GM18520 (cell line): ENCODE data around the gene FAM25A.
"Not testable (repeated sequence)": the region's sequence is repeated elsewhere in the genome, so short reads cannot be mapped to it uniquely, and the experiment has no call there.

Experiments used
- ATAC-seq: cut with Tn5 transposase; IDR thresholded peaks from one replicate; pipeline ENCODE4 v1.9.1; 2021; ENCODE audit not compliant: unreplicated experiment

Gene FAM25A

GRCh38 chr10:87020056-87020455, at the start of gene FAM25A:
Gene FAM25A, plus strand, starts transcription at chr10:87020294. Its CDS starts 31 bp downstream, at chr10:87020325.
- ATAC-seq = not testable (repeated sequence)

GRCh38 chr10:86970982-86971231, 49.2 kb upstream of the FAM25A start:
- ATAC-seq = no peak

DNA sequence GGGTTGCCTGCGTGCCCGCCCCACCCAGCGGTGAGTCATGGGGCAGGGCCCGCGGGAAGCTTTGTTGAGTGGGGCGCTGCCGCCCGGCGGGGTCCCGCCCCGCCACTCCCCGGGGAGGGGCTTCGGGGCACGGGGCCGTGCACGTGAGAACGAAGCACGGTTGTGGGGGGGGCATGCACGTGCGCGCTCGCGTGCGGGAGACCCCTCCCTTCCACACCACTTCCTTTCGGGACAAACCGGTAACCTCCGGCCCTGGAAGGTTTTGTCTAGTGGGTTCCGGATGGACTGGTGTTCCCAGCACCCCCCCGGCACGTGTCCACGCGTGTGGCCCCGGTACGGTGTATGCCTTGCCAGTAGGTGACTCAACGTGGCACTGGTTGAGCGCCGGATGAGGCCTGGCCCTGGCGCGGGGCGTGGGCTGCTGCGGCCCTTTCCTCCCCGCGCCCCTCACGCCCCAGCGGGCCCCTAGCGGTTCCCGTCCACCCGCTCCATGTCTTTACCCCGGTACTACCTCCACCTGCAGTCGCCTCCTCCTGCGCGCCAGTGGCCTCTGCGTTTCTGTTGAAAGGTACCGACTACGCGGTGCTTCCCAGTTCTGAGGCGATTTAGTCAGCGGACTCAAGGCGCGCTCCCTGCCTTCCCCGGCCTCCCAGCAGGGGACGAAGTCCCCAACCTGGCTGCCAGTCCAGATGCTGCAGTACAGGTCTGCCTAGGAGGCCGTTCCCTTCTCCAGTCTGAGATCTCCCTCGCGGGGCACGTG, 48.7 kb upstream of the FAM25A start:
- peak; percentile 78 for ATAC-seq

- no peak for ATAC-seq
Observed at GRCh38 chr10:86972613-86973380, 47.3 kb upstream of the FAM25A start.

DNA sequence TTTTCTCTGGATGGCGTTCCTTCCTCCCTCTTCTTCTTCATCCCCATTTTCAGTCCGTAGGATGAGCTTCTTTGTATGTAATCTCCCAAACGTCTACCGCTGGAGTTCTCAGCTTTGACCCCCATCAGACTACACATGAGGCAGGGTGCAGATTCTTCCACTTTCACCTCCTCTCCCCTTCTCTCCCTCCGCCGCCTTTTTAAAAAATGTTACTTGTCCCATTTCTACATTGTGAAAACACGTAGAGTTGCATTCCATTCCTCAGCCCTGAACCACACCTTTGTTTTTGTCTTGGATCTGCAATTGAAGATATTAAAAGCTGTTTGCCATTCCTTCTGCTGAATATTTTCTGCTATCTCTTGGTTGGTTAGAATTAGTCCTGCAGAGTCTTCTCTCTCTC, 45.6 kb upstream of the FAM25A start:
- no peak for ATAC-seq

- ATAC-seq = no peak
Observed at GRCh38 chr10:86976362-86977056, 43.6 kb upstream of the FAM25A start.

DNA sequence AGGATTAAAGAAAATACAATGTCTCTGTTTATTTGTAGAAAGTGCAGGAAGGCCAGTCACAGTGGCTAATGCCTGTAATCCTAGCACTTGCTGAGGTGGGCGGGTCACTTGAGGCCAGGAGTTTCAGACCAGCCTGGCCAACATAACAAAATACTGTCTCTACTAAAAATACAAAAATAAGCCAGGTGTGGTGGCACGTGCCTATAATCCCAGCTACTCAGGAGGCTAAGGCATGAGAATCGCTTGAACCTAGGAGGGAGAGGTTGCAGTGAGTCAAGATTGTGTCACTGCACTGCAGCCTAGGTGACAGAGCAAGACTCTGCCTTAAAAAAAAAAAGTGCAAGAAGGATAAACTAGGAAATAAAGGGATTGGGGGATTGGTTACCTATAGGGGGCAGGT, 41.6 kb upstream of the FAM25A start:
- ATAC-seq = not testable (repeated sequence)

GRCh38 chr10:86979296-86979818, 40.7 kb upstream of the FAM25A start:
- no peak for ATAC-seq

DNA sequence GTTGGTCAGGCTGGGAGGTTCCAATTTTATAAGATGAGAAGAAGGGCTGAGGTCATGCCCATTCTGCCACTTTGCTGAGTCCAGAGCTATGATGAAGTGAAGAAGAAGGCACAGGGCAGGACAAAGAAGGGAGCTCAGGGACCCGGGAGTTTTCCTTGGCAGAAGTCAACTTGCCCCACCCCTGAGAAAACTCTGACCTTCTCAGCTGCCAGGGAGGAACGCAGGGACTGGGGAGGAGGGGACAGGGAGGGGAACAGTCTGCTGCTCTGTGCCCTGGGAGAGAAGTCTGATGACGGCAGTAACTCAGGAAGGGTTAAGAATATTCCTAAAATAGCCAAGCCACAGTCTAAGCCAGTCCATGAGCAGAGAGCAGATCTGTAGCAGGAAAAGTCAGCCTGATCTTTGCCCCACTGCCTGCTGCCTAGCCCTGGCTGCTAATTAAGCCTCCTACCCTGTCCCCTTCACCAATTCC, 40.1 kb upstream of the FAM25A start:
- ATAC-seq = no peak

- ATAC-seq = not testable (repeated sequence)
Observed at GRCh38 chr10:86981020-86981419, 39.1 kb upstream of the FAM25A start.

DNA sequence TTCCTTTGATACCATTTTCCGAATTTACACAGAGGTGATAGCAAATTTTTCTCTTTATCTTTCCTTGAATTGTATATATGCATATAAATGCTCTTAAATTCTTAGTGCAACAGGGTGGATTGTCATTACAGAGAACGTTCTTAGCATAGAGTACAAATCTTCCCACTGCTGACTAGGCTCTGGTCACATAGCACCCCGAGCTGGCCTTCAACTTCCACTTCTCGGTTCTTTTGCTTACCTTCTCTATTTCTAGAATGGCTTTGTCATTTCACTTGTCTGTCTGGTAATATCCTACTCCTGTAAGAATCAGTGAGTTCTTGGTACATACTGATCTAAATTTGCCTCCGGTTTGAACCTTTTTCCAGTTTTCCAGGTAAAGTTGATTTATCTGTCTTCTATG, 38.4 kb upstream of the FAM25A start:
- ATAC-seq = no peak

DNA sequence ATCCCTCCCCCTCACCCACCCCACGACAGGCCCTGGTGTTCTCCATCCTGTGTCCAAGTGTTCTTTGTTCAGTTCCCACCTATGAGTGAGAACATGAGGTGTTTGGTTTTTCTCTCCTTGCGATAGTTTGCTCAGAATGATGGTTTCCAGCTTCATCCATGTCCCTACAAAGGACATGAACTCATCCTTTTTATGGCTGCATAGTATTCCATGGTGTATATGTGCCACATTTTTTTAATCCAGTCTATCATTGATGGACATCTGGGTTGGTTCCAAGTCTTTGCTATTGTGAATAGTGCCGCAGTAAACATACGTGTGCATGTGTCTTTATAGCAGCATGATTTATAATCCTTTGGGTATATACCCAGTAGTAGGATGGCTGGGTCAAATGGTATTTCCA, 35.6 kb upstream of the FAM25A start:
- ATAC-seq = not testable (repeated sequence)

DNA sequence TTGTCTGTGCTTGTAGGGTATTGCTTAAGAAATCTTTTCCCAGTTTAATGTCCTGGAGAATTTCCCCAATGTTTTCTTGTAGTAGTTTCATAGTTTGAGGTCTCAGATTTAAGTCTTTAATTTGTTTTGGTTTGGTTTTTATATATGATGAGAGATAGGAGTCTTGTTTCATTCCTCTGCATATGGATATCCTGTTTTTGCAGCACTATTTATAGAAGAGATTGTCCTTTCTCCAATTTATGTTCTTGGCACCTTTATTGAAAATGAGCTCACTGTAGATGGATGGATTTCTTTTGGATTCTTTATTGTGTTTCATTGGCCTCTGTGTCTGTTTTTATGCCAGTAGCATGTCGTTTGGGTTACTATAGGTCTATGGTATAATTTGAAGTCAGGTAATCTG, 31.6 kb upstream of the FAM25A start:
- no peak for ATAC-seq

DNA sequence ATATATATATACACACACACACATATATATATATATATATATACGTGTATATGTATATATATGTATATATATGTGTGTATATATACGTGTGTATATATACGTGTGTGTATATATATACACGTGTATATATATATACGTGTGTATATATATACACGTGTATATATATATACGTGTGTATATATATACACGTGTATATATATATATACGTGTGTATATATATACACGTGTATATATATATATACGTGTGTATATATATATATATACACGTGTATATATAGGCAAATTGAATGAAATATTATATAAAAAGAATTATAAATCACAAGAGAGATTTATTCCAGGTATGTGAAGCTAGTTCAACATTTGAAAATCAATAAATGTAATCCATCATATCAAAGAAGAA, 28.7 kb upstream of the FAM25A start:
- ATAC-seq = not testable (repeated sequence)

- no peak for ATAC-seq
Observed at GRCh38 chr10:86992456-86992855, 27.6 kb upstream of the FAM25A start.

DNA sequence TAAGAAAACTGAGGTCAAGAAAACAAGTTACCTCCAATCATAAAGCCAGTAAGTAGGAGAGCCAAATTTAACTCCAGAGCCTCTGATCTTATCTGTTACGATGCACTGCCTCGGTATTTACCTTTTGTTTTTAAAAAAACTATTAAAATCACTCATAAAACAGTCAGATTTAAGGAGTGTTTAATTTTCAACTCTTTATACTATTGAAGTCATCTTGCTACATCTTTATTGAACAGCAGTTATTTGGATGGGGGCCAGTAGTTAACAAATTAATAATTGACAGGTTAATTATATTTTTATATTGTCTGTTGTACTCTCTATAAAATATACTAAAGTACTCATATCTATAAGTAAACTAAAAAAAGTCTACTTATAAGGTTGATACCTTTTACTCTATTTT, 27.2 kb upstream of the FAM25A start:
- no peak for ATAC-seq

- not testable (repeated sequence) for ATAC-seq
Observed at GRCh38 chr10:86999802-87000403, 20.2 kb upstream of the FAM25A start.

GRCh38 chr10:87000491-87000890, 19.6 kb upstream of the FAM25A start:
- no peak for ATAC-seq

GRCh38 chr10:87007124-87007523, 13.0 kb upstream of the FAM25A start:
- not testable (repeated sequence) for ATAC-seq

DNA sequence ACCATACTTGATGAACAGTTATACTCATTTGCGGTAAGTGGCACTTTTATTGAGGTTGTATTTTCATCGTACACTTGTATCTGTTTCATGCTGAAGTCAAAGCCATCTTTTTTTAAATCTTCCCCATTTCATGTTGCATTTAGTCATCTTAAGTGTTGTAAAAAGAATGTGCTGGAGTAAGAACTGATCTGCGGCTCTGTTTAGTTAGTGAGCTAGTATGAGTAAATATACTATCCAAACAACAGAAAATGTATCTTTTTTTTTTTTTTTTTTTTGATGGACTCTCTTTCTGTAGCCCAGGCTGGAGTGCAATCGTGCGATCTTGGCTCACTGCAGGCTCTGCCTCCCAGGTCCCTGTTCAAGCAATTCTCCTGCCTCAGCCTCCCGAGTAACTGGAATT, 12.4 kb upstream of the FAM25A start:
- ATAC-seq = not testable (repeated sequence)

GRCh38 chr10:87008303-87008702, 11.8 kb upstream of the FAM25A start:
- not testable (repeated sequence) for ATAC-seq
